GM19023 (cell line): ENCODE data around the gene SH3GL3.

Source experiments
- ATAC-seq: cut with Tn5 transposase; IDR thresholded peaks from one replicate; pipeline ENCODE4 v1.9.1; 2021; ENCODE audit warnings: mild to moderate bottlenecking, moderate library complexity; ENCODE audit not compliant: unreplicated experiment

The SH3GL3 gene

DNA sequence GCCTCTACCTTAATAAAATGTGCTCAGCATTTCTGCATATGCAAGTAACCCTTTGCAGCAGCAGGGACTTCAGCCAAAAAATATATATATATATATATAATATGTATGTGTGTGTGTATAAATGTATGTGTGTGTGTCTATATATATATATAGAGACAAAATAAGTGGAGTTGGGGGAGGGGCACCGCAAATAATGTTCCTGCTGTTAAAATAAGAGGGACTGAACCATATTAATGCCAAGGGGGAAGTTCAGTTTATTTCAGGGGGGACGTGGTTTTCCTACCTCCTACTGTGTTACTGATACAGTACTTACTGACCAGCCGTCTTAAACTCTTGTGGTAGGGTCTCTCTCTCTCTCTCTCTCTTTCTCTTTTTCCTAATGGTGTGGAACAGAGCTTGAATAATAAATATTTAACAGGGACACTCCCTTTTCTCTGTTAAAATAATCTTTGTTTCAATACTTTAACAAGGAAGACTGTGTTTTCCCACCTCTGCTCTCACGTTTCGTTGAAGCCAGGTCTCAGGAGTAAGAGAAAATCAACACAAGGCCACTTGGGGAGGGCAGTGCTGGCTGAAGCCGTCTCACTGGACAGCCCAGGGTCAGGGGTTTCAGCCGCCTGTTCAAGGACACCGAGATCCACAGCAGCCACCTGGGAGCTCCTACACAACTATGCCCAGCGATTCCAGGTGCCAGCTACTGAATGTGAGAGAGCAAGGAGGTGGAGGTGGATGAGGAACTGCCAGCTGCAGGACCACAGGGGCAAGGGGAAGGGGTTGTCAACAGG is 164.0 kb downstream of the SH3GL3 start:
- no peak for ATAC-seq

DNA sequence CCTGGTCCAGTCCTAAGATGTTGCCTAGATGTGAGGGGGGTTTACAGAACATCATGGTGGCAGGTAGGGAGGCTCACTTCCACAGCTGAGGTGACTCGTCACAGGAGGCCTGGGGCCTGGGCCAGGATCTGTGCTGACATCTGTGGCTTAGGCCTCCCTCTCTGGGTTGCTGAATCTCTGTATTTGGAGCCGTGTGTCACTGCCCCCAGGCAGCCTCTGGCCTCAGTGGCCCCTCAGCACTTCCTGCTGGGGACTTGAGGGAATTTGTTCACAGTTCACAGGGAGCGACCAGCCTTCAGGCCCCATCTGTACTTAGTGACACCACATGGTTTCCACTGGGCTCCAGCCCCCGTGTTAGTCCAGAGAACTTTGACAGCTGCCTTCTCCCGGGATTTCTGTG is 165.1 kb downstream of the SH3GL3 start:
- ATAC-seq = no peak

DNA sequence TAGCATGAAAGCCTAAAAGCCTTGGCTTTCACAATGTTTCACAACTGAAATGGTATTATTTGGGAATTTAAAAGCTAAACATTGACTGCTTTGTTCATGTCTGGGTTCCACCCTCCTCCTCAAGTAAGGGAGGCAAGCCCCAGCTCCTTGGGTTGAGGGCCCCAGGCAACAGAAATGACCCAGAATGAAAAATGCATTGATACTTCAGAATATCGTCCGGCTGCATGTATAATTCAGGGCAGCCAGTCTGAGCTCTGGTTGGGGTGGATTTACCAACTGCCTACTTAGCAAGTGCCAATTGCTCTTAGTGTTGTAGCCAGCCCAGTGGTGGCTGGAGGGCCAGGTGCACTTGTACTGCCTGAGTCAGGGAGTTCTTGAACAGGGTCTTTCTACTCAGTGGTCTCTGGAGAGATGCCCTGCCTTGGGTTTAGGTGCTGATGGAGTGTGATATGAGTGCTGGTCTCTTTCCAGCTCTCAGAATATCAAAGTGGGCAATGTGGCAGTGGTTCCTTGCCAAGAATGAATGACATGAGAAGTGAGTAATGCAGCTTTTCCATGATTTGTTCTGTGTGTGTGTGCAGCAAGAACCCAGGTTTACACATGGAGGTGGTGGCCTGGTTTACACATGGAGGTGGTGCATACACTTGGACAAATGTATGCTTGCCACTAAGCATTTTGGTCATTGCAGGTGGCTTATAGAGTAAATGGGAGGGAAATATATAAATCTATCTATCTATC is 165.9 kb downstream of the SH3GL3 start:
- no peak for ATAC-seq

DNA sequence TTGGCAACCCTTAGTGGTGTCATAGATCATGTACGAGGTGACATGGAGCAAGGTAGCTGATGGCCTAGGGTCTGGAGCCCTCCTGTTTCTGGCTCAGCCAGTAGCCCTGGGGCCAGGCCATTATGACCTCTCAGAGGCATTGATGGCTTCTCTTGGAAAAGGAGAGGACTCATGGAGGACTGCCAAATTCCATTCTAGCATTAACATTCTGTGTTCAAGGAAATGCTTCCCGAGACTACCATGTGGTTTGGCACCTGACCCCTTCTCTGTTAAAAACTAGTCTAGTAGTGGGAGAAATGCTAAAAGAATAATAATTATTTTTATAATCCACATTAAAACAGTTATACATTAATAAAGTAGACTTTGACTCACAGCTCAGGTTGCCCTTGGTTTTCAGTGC is 166.6 kb downstream of the SH3GL3 start:
- no peak for ATAC-seq

DNA sequence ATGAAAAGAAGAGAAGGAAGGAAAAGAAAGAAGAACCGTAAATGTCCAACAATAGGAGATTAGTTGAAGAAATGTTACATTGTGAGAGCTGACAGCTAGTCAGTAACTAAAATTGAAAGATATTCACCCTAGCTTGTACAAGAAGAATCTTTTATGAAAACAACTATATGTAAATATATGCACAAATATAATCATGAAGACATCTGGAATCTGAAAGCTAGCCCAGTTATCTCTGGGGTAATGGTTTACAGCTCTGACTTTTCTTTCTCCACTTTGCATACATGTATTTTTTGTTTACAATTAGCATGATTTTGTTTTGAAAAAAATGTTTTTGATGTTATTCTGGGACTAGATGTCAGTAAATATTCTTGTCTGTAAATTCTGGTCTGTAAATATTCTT is 169.7 kb downstream of the SH3GL3 start:
- no peak for ATAC-seq

DNA sequence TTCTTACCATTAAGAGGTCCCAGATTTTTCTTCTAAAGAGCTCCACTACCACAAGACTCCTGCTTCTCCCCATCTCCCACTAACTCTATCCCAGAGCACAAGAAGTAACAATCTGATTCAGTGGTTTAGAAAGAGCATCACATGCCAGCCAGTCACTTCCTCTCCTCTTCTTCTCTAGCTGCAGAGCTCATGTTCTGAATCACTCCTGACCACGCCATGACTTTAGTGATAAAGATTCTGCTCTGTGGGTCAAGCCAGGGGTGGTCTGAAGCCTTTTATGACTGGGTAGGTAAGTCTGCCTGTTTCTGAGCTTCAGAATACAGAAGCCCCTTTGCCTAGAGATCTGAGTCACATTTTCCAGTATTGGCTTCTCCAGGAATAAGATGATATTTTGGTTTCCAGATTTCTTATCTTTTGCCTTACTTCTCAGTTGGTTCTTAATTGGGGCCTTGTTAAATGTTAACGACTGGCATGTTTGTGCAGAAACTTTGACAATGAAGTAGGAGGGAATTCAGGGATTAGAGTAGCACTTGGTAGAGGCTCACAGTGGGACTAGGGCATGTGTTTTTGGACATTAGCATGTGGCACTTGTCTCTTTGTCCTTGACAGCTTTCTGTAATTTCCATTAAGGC is 179.1 kb downstream of the SH3GL3 start:
- no peak for ATAC-seq

DNA sequence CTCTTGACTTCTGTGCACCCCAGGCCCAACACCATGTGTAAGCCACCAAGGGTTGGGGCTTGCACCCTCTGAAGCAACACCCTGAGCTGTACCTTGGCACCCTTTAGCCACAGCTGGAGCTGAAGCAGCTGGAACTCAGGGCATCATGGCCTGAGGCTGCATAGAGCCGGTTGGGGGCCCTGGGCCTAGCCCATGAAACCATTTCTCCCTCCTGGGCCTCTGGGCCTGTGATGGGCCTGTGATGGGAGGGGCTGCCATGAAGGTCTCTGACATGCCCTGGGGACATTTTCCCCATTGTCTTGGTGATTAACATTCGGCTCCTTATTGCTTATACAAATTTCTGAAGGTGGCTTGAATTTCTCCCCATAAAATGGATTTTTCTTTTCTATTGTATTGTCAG is 184.4 kb downstream of the SH3GL3 start:
- no peak for ATAC-seq

DNA sequence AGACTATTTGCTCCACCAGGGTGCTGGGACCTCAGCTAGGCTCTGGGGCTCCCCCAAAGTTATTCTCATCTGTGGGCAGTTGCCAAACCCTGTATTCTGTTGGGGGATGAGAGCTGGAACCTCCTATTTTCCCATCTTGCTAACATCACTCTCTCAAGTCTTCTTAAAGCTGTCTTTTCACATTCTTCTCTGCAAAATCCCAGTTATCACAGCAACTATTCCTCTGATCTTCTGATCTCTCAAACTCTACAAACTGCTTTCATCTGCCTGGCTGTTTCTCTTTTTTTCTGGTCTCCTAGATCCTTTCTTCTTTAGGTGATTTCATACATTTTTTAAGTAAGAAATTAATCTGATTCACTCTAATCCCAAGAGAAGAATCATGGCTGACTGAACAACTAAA is 196.1 kb downstream of the SH3GL3 start:
- ATAC-seq = no peak

DNA sequence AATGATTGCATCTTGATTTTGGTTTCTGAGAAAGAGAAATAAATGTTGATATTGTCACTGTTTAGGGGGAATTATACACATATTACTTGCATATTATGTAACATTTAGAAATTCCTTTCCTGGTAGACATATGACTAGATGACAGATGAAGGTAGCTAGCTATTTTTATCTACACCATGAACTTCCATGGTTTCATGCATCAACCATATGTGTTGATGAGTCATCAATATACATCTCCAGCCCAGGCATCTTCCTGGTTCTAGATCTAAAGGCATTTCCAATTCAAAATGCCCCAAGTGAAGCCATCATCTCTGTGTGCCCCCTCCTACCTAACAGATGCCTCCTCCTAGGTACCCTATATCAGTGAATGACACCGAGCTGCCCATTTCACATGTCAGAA is 197.3 kb downstream of the SH3GL3 start:
- ATAC-seq = no peak

DNA sequence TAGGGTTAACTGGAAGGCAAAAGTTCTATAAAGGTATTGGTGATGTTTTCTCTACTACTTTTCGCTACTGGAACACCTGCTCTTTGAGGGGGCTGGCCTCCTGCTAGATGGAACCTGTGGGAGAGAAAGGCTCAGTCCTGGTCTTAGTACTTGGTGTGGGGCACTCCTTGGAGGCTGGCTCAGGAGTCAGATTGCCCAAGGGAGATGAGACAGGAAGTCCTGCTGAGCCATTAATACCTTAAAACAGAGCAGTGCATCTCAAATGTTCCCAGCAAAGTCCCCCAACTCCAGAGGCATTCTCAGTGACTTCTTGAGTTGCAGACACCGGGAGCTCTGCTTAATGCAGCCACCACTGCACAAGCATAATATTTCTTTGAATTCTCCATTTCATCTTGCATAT is 203.7 kb downstream of the SH3GL3 start:
- ATAC-seq = no peak

DNA sequence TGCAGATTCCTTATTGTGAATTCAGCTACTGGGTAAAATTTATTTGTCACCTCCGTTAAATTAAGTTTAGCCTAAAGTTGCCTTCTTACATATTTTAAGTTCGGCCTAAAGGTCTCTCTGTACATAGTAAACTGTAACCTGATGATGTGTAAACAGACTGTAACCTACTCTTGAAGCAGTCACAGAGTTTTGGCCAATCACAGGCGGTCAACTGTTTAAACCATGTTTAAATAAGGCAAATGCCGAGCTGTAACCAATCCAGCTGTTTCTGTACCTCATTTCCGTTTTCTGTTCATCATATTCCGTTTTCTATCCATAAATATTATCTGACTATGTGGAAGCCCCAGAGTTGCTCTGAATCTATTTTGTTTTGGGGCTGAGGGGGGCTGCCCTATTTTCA is 204.4 kb downstream of the SH3GL3 start:
- no peak for ATAC-seq

DNA sequence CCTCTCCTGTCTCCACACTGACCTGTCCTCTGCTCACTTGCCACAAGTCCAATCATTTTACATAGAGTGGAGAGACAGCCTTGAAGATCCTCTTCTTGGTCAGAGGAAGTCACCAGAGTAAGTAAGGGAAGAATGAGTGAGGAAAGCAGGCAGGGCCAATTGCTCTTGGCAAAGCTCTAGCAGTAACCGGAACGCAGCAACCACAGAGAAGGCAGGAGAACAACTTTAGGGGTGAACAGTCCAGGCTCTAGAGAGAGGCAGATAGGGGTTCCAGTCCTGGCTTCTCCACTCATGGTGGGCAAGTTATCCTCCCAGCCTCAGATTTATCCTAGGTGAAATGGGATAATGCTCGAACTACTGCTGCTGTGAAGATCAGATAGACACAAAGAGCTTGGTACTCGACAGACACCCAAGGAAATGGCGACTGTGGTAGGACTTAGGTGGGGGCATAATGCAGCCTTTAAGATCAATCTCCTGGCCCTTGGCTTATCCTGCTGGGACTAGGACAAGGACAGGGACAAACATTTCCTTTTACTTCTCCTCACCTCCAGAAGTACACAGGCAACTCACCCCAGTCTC is 205.6 kb downstream of the SH3GL3 start:
- no peak for ATAC-seq

DNA sequence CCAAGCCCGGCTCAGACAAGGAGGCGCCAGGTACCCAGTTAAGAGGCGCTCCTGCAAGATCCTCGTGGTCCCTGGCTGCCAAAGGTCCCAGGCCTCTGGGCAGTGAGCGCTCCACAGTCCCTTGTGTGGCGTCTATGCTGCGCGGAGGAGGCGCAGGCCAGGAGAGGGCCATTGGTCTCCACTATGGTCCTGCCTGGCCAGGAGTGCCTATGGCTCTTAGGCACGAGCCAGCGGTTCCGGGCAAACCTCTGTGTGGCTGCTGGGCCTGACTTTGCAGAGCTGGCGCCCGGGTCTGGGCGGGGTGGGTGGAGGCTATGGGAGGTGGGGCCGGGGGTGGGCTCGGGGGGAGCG is 206.1 kb downstream of the SH3GL3 start:
- ATAC-seq = no peak

DNA sequence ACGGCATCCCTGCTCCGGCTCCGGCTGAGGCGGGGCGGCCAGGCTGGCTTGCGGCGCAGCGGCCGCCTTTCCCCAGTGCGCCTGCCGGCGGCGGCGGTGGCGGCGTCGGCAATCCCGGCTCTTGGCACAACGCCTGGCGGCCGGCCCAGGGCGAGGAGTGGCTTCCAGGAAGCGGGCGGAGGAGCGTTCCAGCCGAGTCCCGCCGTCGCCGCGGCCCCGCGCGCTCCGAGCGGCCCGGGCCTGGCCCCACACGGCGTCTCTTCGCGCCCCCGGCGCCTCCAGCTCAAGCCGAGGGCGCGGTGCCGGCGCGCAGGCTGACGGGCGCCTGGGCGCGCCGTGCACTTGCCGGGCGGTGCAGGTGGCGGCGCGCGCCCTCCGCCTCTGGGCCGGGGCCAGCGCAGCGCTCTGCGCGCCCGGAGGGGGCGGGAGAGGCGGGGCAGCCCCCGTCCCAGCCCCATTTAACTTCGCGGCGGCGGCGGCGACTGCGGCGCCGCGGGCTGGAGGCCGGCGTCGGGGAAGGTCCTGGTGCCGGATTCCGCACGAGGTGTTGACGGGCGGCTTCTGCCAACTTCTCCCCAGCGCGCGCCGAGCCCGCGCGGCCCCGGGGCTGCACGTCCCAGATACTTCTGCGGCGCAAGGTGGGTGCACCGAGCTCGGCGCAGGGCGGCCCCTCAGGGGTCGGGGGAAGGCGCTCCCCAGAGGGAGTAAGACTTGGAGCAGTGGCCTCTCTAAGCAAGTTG is 206.7 kb downstream of the SH3GL3 start, which contains the start of gene ADAMTSL3:
Gene ADAMTSL3 (plus strand): TSS at position 485 of the 740 bp plus-strand sequence. CDS start 1,639 bp downstream, outside the sequence.
- no peak for ATAC-seq

DNA sequence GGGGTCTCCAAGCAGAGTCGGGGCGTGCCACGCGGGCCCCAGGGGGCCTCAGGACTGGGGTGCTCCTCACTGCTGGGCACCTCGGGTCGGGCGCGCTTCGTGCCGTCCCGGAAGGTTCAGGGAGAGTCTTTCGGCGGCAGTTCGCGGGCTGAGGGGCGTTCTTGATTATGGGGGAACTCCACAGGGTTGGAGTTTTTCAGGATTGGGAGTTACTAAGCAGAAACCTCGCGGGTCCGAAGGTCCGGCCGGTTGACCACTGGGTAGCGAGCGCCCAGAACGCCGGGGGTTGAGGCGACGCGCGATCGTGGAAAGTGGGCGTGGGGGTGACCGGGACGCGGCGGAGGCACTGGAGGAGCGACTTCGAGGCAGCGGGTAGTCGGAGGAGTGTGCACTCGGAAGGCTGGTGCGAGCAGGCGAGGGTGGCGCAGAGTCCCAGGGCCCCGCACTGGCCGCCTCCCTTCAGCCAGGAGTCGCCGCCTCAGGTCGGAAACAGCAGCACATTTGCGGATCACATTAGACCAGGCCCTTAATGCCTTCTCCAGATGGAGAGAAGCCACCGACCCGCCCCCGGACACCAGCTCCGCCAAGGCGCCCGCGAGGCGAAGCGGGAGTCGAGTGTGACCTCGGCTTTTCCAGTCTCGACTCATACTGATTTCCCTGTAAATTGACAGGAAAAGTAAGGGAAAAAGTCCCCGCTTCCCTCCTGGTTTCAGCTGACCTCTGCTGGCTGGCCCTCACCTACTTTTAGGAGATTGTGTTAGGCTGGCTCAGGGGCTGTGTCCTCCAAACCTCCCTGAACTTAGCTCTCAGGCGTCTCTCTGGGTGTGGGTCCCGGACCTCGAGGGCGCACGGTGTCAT is 207.5 kb downstream of the SH3GL3 start:
- no peak for ATAC-seq

DNA sequence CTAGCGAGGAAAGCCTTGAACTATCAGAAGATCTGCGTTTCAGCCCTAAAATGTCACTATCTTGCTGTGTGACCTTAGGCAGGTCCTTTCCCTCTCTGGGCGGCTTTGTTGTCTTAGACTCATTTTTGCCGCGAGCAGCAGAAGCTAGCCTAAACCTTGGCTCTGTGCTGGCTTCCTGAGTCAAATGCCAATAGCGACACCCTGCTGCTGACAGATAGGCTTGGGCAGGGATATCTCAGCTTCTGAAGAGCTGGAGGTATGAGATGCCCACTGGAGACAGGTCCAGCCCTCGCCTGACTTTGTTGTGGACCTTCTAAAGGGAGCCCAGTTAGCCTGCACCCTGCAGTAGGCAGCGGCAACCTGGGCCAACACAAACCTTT is 208.1 kb downstream of the SH3GL3 start:
- no peak for ATAC-seq

DNA sequence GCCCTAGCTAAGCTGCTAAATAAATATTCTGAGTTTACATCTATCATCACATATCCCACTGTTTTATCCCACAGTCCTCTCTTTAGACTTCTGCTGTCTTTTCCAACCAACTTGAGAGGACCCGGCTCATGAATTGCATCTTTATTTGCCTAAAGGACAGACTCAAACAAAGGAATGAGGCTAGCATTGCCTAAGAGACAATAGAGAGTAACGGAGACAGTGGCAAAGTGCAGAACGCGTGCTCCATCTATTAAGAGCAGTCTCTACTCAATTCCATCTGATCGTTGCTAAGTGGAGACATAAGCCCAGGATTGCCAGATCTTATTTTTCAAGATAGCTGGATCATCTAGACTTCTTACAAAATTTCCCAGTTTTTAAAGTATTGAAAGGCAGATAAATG is 209.1 kb downstream of the SH3GL3 start:
- no peak for ATAC-seq

DNA sequence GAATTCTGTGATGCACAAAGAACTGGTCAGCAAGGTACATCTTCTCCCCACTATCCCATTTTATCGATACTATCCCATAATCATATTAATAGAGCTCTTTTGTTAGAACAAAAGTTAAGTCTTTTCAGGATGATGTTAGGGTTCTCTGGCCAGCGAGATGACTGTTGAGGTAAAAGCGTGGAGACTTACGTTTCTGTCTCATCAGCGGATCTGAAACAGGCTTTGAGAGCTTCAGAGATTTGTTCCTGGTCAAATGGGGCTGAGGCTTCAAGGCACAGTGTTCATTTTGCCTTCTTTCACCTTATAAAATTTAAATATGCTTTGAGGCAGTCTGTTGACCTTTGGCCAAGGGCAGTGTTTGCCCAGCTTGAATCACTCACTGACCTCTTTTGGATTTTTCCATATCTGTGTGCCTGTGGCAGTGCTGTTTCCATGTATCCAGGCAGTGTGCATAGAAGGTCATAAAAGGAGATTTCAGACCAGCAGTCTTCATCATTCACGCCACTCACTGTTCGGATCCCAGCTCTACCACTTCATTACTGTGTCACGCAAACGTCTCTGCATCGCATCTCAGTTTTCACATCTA is 209.9 kb downstream of the SH3GL3 start:
- no peak for ATAC-seq

DNA sequence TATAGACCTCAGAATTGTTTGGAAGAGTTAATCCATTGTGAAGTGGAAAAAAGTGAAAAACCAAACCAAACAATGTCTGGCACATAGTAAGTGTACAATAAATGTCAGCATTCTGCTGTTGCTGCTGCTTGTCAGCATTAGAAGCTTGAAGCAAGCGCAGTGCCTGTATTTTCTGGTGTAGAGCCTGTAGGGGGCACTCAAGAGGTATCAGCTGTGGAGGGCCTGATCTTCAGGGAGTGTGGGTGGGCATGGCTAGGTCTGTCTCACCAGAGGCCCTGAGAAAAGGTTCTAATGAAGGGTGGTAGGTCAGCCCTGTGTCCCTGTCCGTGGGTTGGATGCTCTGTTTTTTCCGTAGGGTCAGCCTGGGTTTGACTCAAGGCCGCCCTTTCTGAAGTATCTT is 210.4 kb downstream of the SH3GL3 start:
- ATAC-seq = no peak
